H1 (cell line): ENCODE measurements around the gene SMS. TPM values are rescaled to one million over a fixed set of nuclear protein-coding genes. Genes with fewer than 3 reads are reported as not detected.

Source experiments
- ATF2 ChIP-seq: IDR thresholded peaks from 2 replicates; pipeline ENCODE4 v1.6.1; 2012; ENCODE audit warnings: low read length, inconsistent platforms
- PHF8 ChIP-seq: fragments of 200-600 bp; sonication (generic); conservative IDR thresholded peaks from 2 replicates; pipeline ENCODE4 v1.7.1; 2012; ENCODE audit warnings: low read depth, mild to moderate bottlenecking, inconsistent platforms, low read length, moderate library complexity
- polyA plus RNA-seq, 7 experiments: library from polyadenylated mRNA; depleted of rRNA in 3 of 7; stranded (reverse) in 5 of 7; unstranded in 2 of 7; fragments of >200 nt in 5 of 7; fragments of 200-250 nt in 2 of 7; gene quantifications; 1 replicate in 5 of 7; 2 replicates in 1 of 7; 4 replicates in 1 of 7; pipeline versions ENCODE4 v1.2.1 to v1.2.3, GENCODE V29; 2011 to 2013; ENCODE audit warnings: missing spikeins in 2 of 7, mixed read lengths in 2 of 7
- total RNA-seq: library from RNA; stranded (reverse); fragmentation: NEBNext Ultra II Directional; extraction: Animal tissue kit (Norgen Biotek cat#: 25700); gene quantifications from 2 replicates; pipeline ENCODE4 v1.2.1, GENCODE V29; 2021

SMS gene
- total and polyA plus RNA-seq, 2 of the 8 experiments (the other 6 are each of a cell fraction or from before 2014, with no cell fraction given) = 66.3 to 256 TPM

- TF ChIP-seq ATF2 (no peak), PHF8 (no peak)
Measured at GRCh38 chrX:21958916-21959315, 18.4 kb downstream of the SMS start (continued).
